Measurements from ENCODE around the gene ERF.

DNA sequence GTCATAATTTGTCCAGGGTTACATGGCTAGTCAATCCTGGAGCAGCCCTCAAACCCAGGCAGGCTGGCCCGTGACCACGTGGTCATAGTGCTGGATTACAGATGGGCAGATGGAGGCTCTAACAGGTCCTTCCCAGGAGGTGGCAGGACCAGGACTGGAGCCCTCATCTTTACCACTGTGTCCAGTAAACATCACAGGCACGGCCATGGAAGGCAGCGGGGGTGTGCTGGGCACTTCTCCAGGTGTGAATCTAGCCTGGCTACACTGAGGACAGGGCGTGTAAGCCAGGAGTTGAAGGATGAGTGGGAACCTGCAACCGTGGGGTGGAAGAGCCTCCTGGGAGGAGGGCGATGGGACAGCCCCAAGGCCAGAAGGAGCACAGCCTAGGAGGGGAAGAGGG is 20.2 kb upstream of the ERF start:
- TF ChIP-seq, protein P1, sequence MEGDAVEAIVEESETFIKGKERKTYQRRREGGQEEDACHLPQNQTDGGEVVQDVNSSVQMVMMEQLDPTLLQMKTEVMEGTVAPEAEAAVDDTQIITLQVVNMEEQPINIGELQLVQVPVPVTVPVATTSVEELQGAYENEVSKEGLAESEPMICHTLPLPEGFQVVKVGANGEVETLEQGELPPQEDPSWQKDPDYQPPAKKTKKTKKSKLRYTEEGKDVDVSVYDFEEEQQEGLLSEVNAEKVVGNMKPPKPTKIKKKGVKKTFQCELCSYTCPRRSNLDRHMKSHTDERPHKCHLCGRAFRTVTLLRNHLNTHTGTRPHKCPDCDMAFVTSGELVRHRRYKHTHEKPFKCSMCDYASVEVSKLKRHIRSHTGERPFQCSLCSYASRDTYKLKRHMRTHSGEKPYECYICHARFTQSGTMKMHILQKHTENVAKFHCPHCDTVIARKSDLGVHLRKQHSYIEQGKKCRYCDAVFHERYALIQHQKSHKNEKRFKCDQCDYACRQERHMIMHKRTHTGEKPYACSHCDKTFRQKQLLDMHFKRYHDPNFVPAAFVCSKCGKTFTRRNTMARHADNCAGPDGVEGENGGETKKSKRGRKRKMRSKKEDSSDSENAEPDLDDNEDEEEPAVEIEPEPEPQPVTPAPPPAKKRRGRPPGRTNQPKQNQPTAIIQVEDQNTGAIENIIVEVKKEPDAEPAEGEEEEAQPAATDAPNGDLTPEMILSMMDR (IDR thresholded peaks at IDR 0.05; ENCODE audit: extremely low read depth in 1 of 2, insufficient read depth in 1 of 2, low read depth in 1 of 2, low read length in 2 of 2) = no peak
- TF ChIP-seq, protein P2, sequence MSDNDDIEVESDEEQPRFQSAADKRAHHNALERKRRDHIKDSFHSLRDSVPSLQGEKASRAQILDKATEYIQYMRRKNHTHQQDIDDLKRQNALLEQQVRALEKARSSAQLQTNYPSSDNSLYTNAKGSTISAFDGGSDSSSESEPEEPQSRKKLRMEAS (IDR thresholded peaks at IDR 0.05; ENCODE audit: insufficient read depth, insufficient read length) = no peak
- TF ChIP-seq POLR2AphosphoS5 (IDR thresholded peaks at IDR 0.05; ENCODE audit: insufficient read depth, low read depth, low read length) = no peak
